GM21515 (cell line): Measurements from ENCODE around the gene HCRTR2.
"Not testable (repeated sequence)": the region's sequence is repeated elsewhere in the genome, so short reads cannot be mapped to it uniquely, and the experiment has no call there.

Source experiments
- ATAC-seq: cut with Tn5 transposase; IDR thresholded peaks from one replicate; pipeline ENCODE4 v1.9.1; 2021; ENCODE audit not compliant: unreplicated experiment

Gene HCRTR2

GRCh38 chr6:55174211-55175026 is at the start of gene HCRTR2:
TSS of gene HCRTR2 (plus strand) at chr6:55174515. CDS start at chr6:55174588, 73 bp downstream.
- no peak for ATAC-seq

- no peak for ATAC-seq
Measured at GRCh38 chr6:55130806-55131324, 43.5 kb upstream of the HCRTR2 start.

- no peak for ATAC-seq
Measured at GRCh38 chr6:55131616-55132015, 42.7 kb upstream of the HCRTR2 start.

GRCh38 chr6:55136916-55137315 is 37.4 kb upstream of the HCRTR2 start:
- no peak for ATAC-seq

GRCh38 chr6:55137929-55138693 is 36.2 kb upstream of the HCRTR2 start:
- no peak for ATAC-seq

- ATAC-seq = no peak
Measured at GRCh38 chr6:55141611-55142010, 32.7 kb upstream of the HCRTR2 start.

- ATAC-seq = no peak
Measured at GRCh38 chr6:55142610-55143009, 31.7 kb upstream of the HCRTR2 start.

- ATAC-seq = no peak
Measured at GRCh38 chr6:55153284-55153683, 21.0 kb upstream of the HCRTR2 start.

- not testable (repeated sequence) for ATAC-seq
Measured at GRCh38 chr6:55158784-55159183, 15.5 kb upstream of the HCRTR2 start.

GRCh38 chr6:55167860-55168259 is 6.5 kb upstream of the HCRTR2 start:
- ATAC-seq = no peak

GRCh38 chr6:55175078-55176049 is 1.0 kb downstream of the HCRTR2 start:
- no peak for ATAC-seq

GRCh38 chr6:55176958-55177357 is 2.6 kb downstream of the HCRTR2 start:
- no peak for ATAC-seq

GRCh38 chr6:55180258-55180657 is 5.9 kb downstream of the HCRTR2 start:
- ATAC-seq = no peak

- ATAC-seq = no peak
Measured at GRCh38 chr6:55182016-55182650, 7.8 kb downstream of the HCRTR2 start.

GRCh38 chr6:55184782-55185530 is 10.6 kb downstream of the HCRTR2 start:
- no peak for ATAC-seq

GRCh38 chr6:55198715-55199114 is 24.4 kb downstream of the HCRTR2 start:
- no peak for ATAC-seq

- ATAC-seq = no peak
Measured at GRCh38 chr6:55199239-55199638, 24.9 kb downstream of the HCRTR2 start.

- no peak for ATAC-seq
Measured at GRCh38 chr6:55208478-55209458, 34.5 kb downstream of the HCRTR2 start.
